Measurements from ENCODE around the gene RHBDF1. TPM values are rescaled to one million over a fixed set of nuclear protein-coding genes. Genes with fewer than 3 reads are reported as not detected.

The RHBDF1 gene
- total RNA-seq, 1 donor from 2014 or later: 36.0 TPM

- no peaks in the 10 kb centered on the region for H3K36me3 ChIP-seq (ENCODE audit: control insufficient read depth, insufficient read depth, low read length)
- TF ChIP-seq, protein P1, sequence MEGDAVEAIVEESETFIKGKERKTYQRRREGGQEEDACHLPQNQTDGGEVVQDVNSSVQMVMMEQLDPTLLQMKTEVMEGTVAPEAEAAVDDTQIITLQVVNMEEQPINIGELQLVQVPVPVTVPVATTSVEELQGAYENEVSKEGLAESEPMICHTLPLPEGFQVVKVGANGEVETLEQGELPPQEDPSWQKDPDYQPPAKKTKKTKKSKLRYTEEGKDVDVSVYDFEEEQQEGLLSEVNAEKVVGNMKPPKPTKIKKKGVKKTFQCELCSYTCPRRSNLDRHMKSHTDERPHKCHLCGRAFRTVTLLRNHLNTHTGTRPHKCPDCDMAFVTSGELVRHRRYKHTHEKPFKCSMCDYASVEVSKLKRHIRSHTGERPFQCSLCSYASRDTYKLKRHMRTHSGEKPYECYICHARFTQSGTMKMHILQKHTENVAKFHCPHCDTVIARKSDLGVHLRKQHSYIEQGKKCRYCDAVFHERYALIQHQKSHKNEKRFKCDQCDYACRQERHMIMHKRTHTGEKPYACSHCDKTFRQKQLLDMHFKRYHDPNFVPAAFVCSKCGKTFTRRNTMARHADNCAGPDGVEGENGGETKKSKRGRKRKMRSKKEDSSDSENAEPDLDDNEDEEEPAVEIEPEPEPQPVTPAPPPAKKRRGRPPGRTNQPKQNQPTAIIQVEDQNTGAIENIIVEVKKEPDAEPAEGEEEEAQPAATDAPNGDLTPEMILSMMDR (IDR thresholded peaks at IDR 0.05; ENCODE audit: insufficient read depth, low read length, poor library complexity, severe bottlenecking): no peak
- H3K27me3 ChIP-seq (ENCODE audit: control insufficient read depth, insufficient read depth, low read length): no peaks in the 10 kb centered on the region
- H3K4me3 ChIP-seq (ENCODE audit: low read depth, low read length): no peak overlapping the region
- DNase-seq (ENCODE audit: low read depth): no peak
These were observed 1.8 kb upstream of the RHBDF1 start for GRCh38 chr16:74051-74746.

DNA sequence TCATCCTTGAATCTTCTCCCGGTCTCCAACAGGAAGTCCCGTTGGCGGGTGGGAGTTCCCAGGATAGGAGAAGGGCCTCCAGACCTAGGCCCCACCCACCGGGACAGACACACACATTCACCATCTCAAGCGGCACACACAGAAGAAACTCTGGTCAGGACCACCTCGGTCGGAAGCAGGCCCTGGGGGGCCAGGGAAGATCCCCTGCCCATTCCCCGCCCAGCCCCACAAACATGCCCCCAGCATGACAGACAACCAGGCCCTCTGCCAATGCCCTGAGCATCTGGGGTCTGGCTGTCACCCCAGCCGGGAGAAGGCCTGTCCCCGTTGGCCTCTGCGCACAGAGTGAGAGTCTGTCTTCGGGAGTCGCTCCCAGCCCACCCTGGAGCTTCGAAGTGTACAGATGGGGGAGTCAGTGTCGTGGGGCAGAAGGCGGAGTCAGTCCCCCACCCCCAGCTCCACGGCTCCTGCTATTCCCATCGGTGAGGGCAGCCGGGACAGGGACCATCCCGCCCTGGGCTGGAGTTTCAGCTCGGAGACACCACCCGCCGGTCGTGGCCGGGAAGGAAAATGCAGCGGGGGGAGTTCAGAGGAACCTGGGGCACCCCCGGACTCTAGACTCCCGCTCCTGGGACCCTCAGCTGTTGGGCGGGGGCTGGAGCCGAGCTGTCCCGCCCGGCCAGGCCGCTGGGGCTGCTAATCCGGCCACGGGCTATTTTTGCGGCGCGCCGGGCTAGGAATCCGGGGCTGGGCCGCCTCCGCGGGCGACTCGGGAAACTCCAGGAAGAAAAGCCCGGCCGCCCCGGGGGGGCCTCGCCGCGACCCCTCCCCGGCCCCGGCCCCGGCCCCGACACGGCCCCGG lies 660 bp downstream of the RHBDF1 start:
- Histone ChIP-seq H3K4me3 (ENCODE audit: low read depth, low read length) (peak overlapping the region; percentile 58), H3K36me3 (ENCODE audit: control insufficient read depth, insufficient read depth, low read length) (no peaks in the 10 kb centered on the region), H3K27me3 (ENCODE audit: control insufficient read depth, insufficient read depth, low read length) (no peaks in the 10 kb centered on the region)
- no peak for DNase-seq (ENCODE audit: low read depth)
- TF ChIP-seq, protein P1 (IDR thresholded peaks at IDR 0.05; ENCODE audit: insufficient read depth, low read length, poor library complexity, severe bottlenecking): no peak

DNA sequence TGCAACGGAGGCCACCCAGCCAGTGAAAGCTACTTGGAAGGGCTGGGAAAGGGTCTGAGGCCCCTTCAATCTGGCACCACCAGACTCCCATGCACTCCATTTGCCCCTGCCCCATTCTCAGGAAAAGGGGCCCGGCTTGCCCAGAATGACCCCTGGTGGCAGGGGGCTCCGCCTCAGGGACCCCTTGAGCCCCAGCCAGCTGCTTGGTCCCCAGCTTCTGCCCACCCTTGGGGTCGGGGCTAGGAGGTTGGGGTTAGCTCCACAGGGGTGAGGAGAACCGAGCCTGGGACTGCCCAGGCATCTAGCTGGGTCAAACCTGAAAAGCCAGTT lies 1.3 kb downstream of the RHBDF1 start:
- no peaks in the 10 kb centered on the region for H3K27me3 ChIP-seq (ENCODE audit: control insufficient read depth, insufficient read depth, low read length)
- no peaks in the 10 kb centered on the region for H3K36me3 ChIP-seq (ENCODE audit: control insufficient read depth, insufficient read depth, low read length)
- TF ChIP-seq, protein P1 (IDR thresholded peaks at IDR 0.05; ENCODE audit: insufficient read depth, low read length, poor library complexity, severe bottlenecking): no peak
- DNase-seq (ENCODE audit: low read depth): no peak
- H3K4me3 ChIP-seq (ENCODE audit: low read depth, low read length): peak overlapping the region; percentile 58

GRCh38 chr16:69181-69580 lies 3.2 kb downstream of the RHBDF1 start:
- Histone ChIP-seq H3K27me3 (ENCODE audit: control insufficient read depth, insufficient read depth, low read length) (no peaks in the 10 kb centered on the region), H3K4me3 (ENCODE audit: low read depth, low read length) (no peak overlapping the region), H3K36me3 (ENCODE audit: control insufficient read depth, insufficient read depth, low read length) (no peaks in the 10 kb centered on the region)
- TF ChIP-seq, protein P1 (IDR thresholded peaks at IDR 0.05; ENCODE audit: insufficient read depth, low read length, poor library complexity, severe bottlenecking): no peak
- DNase-seq (ENCODE audit: low read depth): no peak

DNA sequence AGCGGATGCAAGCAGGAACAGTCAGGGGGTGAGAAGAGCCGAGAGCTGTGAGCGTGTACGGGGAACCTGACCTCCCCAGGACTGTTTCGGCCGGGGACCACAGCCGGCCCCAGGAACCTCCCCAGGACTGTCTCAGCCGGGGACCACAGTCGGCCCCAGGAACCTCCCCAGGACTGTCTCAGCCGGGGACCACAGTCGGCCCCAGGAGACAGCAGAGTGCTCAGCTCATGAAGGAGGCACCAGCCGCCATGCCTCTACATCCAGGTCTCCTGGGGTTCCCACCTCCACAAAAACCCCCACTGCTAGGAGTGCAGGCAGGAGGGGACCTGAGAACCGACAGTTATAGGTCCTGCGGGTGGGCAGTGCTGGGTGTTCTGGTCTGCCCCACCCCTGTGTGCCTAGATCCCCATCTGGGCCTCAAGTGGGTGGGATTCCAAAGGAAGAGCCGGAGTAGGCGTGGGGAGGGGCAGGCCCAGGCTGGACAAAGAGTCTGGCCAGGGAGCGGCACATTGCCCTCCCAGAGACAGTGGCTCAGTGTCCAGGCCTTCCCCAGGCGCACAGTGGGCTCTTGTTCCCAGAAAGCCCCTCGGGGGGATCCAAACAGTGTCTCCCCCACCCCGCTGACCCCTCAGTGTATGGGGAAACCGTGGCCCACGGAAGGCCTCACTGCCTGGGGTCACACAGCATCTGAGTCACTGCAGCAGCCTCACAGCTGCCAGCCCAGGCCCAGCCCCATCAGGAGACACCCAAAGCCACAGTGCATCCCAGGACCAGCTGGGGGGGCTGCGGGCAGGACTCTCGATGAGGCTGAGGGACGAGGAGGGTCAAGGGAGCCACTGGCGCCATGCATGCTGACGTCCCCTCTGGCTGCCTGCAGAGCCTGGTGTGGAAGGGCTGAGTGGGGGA lies 4.3 kb downstream of the RHBDF1 start:
- no peak overlapping the region for H3K4me3 ChIP-seq (ENCODE audit: low read depth, low read length)

More for the DNA sequence above, 4.3 kb downstream of the RHBDF1 start:
- TF ChIP-seq, protein P1 (IDR thresholded peaks at IDR 0.05; ENCODE audit: insufficient read depth, low read length, poor library complexity, severe bottlenecking): no peak
- no peak for DNase-seq (ENCODE audit: low read depth)
- Histone ChIP-seq H3K36me3 (ENCODE audit: control insufficient read depth, insufficient read depth, low read length) (no peaks in the 10 kb centered on the region), H3K27me3 (ENCODE audit: control insufficient read depth, insufficient read depth, low read length) (no peaks in the 10 kb centered on the region)

All from kidney epithelial cell (primary cell).